ENCODE measurements around the gene DOCK11.

DOCK11 gene

GRCh38 chrX:118522230-118522926, 26.8 kb downstream of the DOCK11 start:
- no peak overlapping the region for H3K4me3 ChIP-seq (ENCODE audit: low read depth, low read length)
- DNase-seq (ENCODE audit: low read depth), result no peak
- TF ChIP-seq, protein P1, sequence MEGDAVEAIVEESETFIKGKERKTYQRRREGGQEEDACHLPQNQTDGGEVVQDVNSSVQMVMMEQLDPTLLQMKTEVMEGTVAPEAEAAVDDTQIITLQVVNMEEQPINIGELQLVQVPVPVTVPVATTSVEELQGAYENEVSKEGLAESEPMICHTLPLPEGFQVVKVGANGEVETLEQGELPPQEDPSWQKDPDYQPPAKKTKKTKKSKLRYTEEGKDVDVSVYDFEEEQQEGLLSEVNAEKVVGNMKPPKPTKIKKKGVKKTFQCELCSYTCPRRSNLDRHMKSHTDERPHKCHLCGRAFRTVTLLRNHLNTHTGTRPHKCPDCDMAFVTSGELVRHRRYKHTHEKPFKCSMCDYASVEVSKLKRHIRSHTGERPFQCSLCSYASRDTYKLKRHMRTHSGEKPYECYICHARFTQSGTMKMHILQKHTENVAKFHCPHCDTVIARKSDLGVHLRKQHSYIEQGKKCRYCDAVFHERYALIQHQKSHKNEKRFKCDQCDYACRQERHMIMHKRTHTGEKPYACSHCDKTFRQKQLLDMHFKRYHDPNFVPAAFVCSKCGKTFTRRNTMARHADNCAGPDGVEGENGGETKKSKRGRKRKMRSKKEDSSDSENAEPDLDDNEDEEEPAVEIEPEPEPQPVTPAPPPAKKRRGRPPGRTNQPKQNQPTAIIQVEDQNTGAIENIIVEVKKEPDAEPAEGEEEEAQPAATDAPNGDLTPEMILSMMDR (IDR thresholded peaks at IDR 0.05; ENCODE audit: control insufficient read depth, extremely low read depth, insufficient read depth), result no peak

DNA sequence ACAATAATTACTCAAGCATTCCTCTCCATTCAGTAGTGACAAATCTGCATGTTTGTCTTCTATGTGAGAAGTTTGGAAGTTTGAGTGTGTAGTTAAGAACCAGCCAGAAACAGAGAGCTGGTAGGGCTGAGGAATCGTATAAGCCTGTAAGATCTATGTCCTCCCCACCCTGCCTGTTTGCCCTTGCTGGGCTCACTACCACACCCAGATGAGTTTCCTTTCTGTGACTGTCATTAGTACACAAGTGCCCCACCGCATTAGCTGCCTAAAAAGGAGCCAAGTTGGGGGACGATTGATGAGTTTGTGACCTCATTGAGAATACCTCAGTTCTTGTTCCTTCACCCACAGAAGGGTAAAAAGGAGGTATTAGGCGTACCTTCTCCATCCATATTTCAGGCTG, 28.3 kb downstream of the DOCK11 start:
- H3K4me3 ChIP-seq (ENCODE audit: low read depth, low read length), result no peak overlapping the region
- TF ChIP-seq, protein P1 (IDR thresholded peaks at IDR 0.05; ENCODE audit: control insufficient read depth, extremely low read depth, insufficient read depth), result no peak
- no peak for DNase-seq (ENCODE audit: low read depth)

GRCh38 chrX:118524344-118524743, 28.7 kb downstream of the DOCK11 start:
- TF ChIP-seq, protein P1 (IDR thresholded peaks at IDR 0.05; ENCODE audit: control insufficient read depth, extremely low read depth, insufficient read depth), result no peak
- no peak for DNase-seq (ENCODE audit: low read depth)
- H3K4me3 ChIP-seq (ENCODE audit: low read depth, low read length), result no peak overlapping the region

GRCh38 chrX:118525174-118525730, 29.6 kb downstream of the DOCK11 start:
- no peak for DNase-seq (ENCODE audit: low read depth)
- no peak overlapping the region for H3K4me3 ChIP-seq (ENCODE audit: low read depth, low read length)
- TF ChIP-seq, protein P1 (IDR thresholded peaks at IDR 0.05; ENCODE audit: control insufficient read depth, extremely low read depth, insufficient read depth), result no peak

GRCh38 chrX:118526149-118526548, 30.5 kb downstream of the DOCK11 start:
- TF ChIP-seq, protein P1 (IDR thresholded peaks at IDR 0.05; ENCODE audit: control insufficient read depth, extremely low read depth, insufficient read depth), result no peak
- H3K4me3 ChIP-seq (ENCODE audit: low read depth, low read length), result no peak overlapping the region
- no peak for DNase-seq (ENCODE audit: low read depth)

- H3K4me3 ChIP-seq (ENCODE audit: low read depth, low read length), result no peak overlapping the region
- TF ChIP-seq, protein P1 (IDR thresholded peaks at IDR 0.05; ENCODE audit: control insufficient read depth, extremely low read depth, insufficient read depth), result no peak
- no peak for DNase-seq (ENCODE audit: low read depth)
Observed at GRCh38 chrX:118528071-118528737, 32.6 kb downstream of the DOCK11 start.

Measured in LNCaP clone FGC (cell line).